Osteocyte (in vitro differentiated cells): ENCODE data around the gene CPT2. TPM values are rescaled to one million over a fixed set of nuclear protein-coding genes. Genes with fewer than 3 reads are reported as not detected.

ENCODE experiments used
- DNase-seq: peaks from one replicate; pipeline ENCODE4 v3.0.0; 2021; ENCODE audit warnings: mixed read lengths; ENCODE audit not compliant: unreplicated experiment; ENCODE audit errors: extremely low spot score
- H3K27ac Mint-ChIP-seq: one replicate; pipeline ENCODE4 v1.8.0; 2021; ENCODE audit warnings: mild to moderate bottlenecking, mixed read lengths; ENCODE audit not compliant: unreplicated experiment
- H3K27me3 Mint-ChIP-seq: one replicate; pipeline ENCODE4 v1.8.0; 2021; ENCODE audit warnings: mixed read lengths; ENCODE audit not compliant: unreplicated experiment
- H3K36me3 Mint-ChIP-seq: one replicate; pipeline ENCODE4 v1.8.0; 2021; ENCODE audit warnings: mixed read lengths; ENCODE audit not compliant: unreplicated experiment
- H3K4me1 Mint-ChIP-seq: one replicate; pipeline ENCODE4 v1.8.0; 2021; ENCODE audit warnings: mixed read lengths; ENCODE audit not compliant: unreplicated experiment
- H3K4me3 Mint-ChIP-seq: one replicate; pipeline ENCODE4 v1.8.0; 2021; ENCODE audit warnings: mild to moderate bottlenecking, moderate library complexity, mixed read lengths; ENCODE audit not compliant: unreplicated experiment
- H3K9me3 Mint-ChIP-seq: one replicate; pipeline ENCODE4 v1.8.0; 2021; ENCODE audit warnings: mixed read lengths; ENCODE audit not compliant: unreplicated experiment
- CTCF ChIP-seq: fragments of 200-600 bp; sonication (generic); IDR thresholded peaks from 2 replicates; pipeline ENCODE4 v1.5.0; 2021; ENCODE audit warnings: antibody characterized with exemption, mild to moderate bottlenecking, moderate library complexity
- total RNA-seq: library from RNA; stranded (reverse); gene quantifications from 2 replicates; pipeline ENCODE4 v1.2.1, GENCODE V29; 2021

CPT2 gene
- total RNA-seq, 1 donor from 2014 or later, result 15.6 TPM

- H3K27ac Mint-ChIP-seq, result no peak overlapping the region
- DNase-seq, result no peak
- no peaks in the 10 kb centered on the region for H3K9me3 Mint-ChIP-seq
- H3K27me3 Mint-ChIP-seq, result no peaks in the 10 kb centered on the region
- H3K36me3 Mint-ChIP-seq, result no peaks in the 10 kb centered on the region
- TF ChIP-seq CTCF, result no peak
- no peak overlapping the region for H3K4me3 Mint-ChIP-seq
- no peaks in the 10 kb centered on the region for H3K4me1 Mint-ChIP-seq
Measured at GRCh38 chr1:53155534-53155933, 41.1 kb upstream of the CPT2 start.

GRCh38 chr1:53155945-53156344, 40.7 kb upstream of the CPT2 start:
- Mint-ChIP-seq H3K4me1 (no peaks in the 10 kb centered on the region), H3K4me3 (no peak overlapping the region), H3K9me3 (no peaks in the 10 kb centered on the region), H3K27ac (no peak overlapping the region), H3K36me3 (no peaks in the 10 kb centered on the region), H3K27me3 (no peaks in the 10 kb centered on the region)
- DNase-seq, result no peak
- TF ChIP-seq CTCF, result no peak

GRCh38 chr1:53156783-53157182, 39.8 kb upstream of the CPT2 start:
- Mint-ChIP-seq H3K36me3 (no peaks in the 10 kb centered on the region), H3K27me3 (no peaks in the 10 kb centered on the region), H3K9me3 (no peaks in the 10 kb centered on the region), H3K4me1 (no peaks in the 10 kb centered on the region), H3K4me3 (no peak overlapping the region), H3K27ac (no peak overlapping the region)
- DNase-seq, result no peak
- TF ChIP-seq CTCF, result no peak

GRCh38 chr1:53158900-53159299, 37.7 kb upstream of the CPT2 start:
- no peak for TF ChIP-seq CTCF
- no peaks in the 10 kb centered on the region for H3K4me1 Mint-ChIP-seq
- no peaks in the 10 kb centered on the region for H3K36me3 Mint-ChIP-seq
- no peak overlapping the region for H3K4me3 Mint-ChIP-seq
- DNase-seq, result no peak
- peaks cover 4% of the 10 kb centered on the region for H3K27me3 Mint-ChIP-seq
- no peaks in the 10 kb centered on the region for H3K9me3 Mint-ChIP-seq
- no peak overlapping the region for H3K27ac Mint-ChIP-seq

- TF ChIP-seq CTCF, result no peak
- no peak for DNase-seq
- H3K36me3 Mint-ChIP-seq, result no peaks in the 10 kb centered on the region
- H3K4me1 Mint-ChIP-seq, result no peaks in the 10 kb centered on the region
- H3K4me3 Mint-ChIP-seq, result no peak overlapping the region
- no peaks in the 10 kb centered on the region for H3K9me3 Mint-ChIP-seq
- H3K27ac Mint-ChIP-seq, result no peak overlapping the region
- peaks cover 7% of the 10 kb centered on the region for H3K27me3 Mint-ChIP-seq
Measured at GRCh38 chr1:53160924-53161378, 35.7 kb upstream of the CPT2 start.
